Activated T-helper 9 cell treated with anti-CD3 and anti-CD28 coated beads, Interleukin-2, amount 50 U/mL, for 16 hours (primary cell): ENCODE results near the gene ZC3H7A.

Experiments
- DNase-seq: peaks from one replicate; pipeline ENCODE4 v3.0.0-alpha.2; 2020; ENCODE audit warnings: low read depth

The ZC3H7A gene

DNA sequence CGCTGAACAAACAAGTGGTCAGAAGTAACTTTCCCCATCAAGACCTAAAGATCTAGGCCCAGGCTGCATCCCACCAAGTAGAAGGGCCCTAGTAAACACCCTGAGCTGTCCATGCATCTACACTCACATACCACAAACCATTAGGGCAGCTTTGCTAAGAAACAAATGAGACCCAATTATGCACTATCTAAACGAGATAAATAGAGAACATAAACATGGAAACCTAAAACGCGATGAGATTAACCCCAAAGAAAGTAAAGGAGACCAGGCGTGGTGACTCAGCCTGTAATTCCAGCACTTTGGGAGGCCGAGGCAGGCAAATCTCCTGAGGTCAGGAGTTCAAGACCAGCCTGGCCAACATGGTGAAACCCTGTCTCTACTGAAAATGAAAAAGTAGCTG, 60.2 kb downstream of the ZC3H7A start:
- no peak for DNase-seq

DNA sequence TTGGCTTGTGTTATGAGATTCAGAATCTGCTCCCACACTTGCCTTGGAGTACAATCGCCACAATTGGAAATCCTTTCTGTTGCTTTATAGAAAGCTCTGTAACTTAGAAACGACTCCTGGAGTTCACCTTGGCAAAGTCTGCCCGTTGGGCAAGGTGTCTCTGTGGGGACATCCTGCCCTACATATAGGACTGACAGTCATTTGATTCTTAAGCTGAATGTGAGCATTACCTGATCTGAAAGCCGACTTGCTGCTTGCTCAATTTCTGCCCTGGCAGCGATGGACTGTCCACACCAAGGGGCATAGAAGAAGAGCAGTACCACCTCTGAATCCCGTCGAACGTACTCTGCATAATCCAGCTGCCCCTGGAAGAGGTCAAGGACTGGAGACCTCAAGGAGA, 61.3 kb downstream of the ZC3H7A start:
- DNase-seq = no peak

DNA sequence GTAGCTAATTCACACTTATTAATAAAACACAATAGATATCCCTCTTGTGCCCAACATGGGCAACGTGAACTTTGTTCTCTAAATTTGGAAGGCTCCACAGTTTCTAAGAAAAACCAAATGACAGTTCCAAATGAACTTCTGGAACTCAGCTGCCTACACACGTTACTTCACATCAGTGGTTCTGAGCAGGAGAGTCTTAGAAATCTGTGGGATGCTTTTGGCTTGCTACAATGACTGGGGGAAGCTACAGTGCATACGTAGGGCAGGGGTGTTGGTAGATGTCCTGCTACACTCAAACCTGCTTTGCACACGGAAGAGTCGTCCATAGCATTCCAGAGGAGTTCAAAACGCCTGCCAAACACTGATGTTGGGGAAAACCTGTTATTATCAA, 62.4 kb downstream of the ZC3H7A start:
- DNase-seq = no peak

DNA sequence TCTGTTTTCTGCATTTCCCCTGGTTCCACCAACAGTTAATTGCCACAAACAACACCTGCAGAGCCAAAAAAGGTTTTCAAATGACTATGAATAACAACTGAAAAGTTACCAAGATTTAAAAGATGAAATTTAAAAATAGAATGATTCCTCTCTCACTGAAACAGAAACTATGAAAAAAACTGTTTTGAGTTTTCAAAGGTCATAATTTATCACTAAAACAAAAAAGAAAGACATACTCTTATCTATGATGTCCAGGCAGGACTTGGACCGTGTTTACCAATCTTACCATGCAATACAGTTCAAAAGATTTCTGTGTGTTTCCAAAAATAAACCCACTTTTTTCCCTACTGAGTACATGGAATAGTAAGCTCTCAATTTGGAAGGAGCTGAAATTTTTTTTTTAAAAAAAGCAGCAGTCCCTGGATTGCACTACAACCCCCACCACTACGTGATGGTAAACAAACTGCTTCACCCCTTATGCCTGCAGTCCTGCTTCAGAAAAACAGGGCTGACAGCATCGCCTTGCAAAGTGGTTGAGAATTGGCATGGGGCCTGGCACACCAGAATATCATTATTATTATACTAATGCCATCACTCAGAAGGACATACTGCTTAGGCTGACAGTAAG, 62.9 kb downstream of the ZC3H7A start:
- DNase-seq = no peak

DNA sequence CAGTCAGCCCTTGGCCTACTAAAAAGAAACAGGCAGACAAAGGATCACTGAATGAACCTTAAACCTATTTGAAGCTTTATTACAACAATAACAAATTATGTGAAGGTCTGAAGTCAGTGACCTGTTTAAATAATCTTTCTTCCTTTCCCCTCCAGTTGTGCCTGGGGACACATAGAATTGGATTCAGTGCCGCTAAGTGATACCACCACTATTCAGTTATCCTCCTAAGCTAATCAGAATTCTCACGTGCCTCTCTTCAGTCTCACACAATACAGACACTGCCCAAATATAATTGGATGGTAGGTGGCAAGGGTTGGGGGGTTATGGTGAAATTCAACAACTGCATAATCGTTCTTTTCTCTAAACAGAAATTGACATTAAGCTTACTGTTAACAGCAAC, 65.8 kb downstream of the ZC3H7A start:
- DNase-seq = no peak

DNA sequence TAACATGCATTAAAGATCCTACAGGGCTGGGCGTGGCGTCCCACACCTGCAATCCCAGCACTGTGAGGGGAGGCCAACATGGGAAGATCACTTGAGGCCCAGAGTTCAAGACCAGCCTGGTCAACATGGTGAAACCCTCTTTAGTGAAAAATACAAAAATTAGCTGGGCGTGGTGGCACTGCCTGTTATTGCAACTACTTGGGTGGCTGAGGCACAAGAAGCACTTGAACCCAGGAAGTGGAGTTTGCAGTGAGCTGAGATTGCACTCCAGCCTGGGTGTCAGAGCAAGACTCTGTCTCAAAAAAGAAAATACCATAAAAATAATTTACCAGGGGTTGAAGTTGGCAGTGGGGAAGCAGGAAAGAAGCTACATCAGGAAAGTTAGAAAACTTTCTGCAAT, 67.3 kb downstream of the ZC3H7A start:
- no peak for DNase-seq

DNA sequence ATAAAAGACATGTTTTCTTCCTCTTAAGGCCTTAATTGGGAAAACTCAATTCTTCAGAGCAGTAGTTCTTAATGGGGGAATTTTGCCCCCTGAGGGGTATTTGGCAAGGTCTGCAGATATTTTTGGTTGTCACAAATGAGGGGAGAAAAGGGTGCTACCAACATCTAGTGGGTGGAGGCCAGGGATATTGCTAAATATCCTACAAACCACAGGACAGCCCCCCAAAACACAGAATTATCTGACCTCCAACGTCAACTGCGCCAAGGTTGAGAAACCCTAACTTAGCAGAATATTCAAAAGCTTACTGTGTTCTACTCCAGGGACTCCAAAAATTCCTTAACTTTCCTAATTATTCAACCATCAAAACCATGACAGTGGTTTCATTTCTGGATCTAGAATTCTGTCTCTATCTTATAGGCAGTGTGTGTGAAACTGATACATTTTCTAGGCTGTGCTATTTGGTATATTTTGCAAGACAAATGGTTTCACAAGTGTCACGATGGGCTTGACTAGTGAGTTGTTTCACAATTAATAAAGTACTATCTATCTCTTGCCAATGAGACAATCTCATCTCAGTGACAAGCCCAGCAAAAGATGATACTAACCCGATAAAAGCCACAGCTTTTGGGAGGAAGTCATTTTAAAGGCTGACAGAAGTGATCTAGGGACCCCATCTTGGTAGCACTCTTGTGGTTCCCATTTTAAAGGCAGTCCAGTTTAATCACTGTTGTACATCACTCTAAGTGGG, 69.1 kb downstream of the ZC3H7A start:
- DNase-seq = no peak

DNA sequence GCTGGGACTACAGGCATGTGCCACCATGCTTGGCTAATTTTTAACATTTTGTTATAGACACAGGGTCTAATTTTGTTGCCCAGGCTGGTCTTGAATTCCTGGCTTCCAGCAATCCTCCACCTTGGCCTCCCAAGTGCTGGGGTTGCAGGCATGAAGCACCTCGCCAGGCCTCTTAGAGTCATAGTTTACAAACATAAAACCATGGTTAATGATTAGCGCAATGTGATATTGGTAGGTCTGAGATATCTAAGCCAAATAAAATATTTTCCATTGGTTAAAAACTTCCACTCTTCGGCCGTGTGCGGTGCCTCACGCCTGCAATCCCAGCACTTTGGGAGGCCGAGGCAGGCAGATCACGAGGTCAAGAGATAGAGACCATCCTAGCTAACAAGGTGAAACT, 71.0 kb downstream of the ZC3H7A start:
- DNase-seq = no peak

DNA sequence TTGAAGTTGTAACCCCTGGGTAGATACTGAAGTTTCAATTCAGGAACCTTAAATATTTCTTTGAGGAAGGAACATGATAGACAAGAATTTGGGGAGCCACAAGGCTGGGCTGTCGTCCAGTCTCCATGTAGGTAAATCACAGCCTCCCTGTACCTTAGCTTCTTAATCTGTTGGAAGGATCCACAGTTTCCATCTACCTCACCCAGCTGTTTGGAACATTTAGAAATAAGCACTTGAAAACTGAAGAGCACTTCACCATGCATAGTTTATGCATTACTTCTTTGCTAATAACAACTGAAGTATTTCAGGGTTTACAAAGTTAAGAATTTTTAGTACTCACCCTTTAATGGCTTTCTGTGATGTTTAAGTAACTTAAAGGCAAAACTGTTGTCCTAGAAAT, 71.6 kb downstream of the ZC3H7A start:
- DNase-seq = no peak

DNA sequence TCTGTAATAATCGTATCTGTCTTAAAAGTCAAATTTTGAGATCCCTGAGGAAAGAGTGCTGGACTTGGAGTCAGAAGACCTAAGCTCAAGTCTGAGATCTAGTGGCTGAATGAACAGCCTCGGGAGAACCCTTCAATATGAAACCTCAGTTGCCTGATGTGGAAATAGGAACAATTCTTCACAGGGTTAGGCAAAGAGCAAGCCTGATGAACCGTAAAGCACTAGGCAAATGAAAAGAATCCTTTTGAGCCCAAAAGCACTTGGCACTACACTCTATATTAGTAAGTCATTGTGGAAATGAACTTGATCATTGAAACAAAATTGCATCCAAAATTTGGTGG, 74.6 kb downstream of the ZC3H7A start:
- no peak for DNase-seq

DNA sequence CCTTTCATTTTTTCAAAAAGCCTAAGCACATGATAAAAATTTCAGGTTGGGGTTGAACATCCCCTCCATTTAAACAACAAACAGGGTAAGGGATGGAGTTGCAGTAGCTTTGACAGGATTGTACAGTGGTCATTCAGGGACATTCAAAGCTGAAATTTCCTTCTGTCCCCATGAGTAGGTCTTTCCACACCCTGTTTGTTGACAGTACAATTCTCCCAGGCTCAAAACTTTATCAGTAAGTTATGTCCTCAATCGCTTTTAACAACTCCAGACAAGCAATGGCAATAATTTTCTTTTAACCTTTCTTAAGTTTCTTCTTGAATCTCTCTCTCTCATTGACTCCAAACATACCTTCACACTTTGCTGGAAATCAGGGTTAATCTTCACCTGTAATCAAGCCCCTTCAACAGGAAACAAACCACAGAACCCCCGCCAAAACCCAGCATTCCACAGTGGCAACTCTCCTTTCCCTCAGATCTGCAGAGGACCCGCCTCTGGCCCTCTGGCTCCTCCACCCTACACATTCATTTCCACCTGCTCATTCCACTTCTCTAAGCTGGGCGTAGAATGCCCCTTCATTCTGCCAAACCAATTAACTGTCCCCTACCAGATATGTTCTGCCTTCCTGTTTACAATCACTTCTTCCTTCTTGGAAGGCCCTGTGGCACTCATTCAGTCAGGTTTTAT, 75.1 kb downstream of the ZC3H7A start:
- DNase-seq = no peak

DNA sequence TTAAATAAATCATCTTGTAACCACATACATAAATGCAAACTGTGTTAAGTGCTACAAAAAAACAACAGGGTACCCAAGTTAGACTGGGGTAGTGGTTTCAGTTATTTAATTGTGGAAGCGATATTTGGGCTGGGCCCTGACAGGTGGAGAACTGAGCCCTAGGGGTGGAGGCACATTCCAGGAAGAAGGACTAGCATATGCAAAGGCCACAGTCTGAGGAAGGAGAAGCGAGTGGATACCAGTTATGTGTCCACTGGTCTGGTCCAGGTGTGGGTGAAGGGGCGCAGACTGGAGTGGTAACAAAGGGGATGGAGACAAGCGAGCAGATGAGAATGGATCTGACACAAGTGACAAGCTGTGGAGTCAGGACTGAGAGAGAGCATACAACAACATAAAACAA, 77.3 kb downstream of the ZC3H7A start:
- no peak for DNase-seq

DNA sequence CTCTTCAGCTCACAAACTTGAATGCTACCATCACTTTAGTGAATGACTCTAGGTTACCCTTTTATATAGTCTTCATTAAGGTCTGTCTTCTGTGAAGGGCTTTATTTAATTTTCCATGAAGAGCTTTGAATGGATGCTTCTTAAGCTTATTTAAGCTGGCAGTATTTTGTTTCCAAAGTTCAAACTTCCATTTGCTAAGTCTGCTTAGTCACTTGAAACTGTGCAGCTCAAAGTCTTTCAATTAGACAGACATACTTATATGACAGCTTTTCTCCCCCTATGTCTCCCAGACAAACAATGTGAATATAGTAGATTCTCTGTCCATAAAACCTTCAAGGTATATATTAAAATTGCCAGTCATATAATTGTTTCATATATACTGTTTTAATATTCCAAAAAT, 77.9 kb downstream of the ZC3H7A start:
- no peak for DNase-seq

DNA sequence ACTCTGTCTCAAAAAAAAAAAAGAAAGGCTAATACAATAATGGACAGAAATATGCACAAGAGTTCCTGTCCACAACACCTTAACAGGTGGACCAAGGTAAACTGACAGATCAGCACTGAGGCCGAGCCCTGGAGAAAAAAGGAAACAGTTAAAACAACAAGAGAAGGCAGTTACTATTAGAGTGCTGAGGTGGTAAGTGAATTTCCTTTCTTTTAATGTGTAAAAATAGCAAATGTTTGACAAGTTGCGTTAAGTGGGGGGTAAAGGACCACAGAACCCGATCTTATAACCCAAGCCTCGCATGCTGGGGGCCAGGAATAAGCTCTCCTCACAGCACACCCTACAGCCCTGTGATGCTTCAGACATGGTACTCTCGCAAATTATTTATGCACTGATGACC, 79.2 kb downstream of the ZC3H7A start:
- DNase-seq = no peak

DNA sequence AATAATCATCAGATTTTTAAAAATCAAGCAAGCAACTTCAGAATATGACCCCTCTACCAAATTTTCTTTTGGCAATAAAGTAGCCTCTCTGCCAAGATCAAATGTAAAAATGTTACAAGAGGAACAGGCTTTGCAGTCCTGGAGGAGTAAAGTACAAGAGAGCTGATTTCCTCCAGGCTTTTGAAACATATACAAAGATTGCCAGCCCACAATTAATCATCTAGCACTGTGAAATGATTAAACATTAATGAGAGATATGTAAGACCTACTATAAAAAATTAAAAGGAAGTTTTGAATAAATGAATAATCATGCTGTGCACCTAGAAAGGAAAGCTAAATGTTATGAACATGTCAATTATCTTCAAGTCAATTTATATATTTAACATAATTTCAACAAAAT, 80.7 kb downstream of the ZC3H7A start:
- DNase-seq = no peak

DNA sequence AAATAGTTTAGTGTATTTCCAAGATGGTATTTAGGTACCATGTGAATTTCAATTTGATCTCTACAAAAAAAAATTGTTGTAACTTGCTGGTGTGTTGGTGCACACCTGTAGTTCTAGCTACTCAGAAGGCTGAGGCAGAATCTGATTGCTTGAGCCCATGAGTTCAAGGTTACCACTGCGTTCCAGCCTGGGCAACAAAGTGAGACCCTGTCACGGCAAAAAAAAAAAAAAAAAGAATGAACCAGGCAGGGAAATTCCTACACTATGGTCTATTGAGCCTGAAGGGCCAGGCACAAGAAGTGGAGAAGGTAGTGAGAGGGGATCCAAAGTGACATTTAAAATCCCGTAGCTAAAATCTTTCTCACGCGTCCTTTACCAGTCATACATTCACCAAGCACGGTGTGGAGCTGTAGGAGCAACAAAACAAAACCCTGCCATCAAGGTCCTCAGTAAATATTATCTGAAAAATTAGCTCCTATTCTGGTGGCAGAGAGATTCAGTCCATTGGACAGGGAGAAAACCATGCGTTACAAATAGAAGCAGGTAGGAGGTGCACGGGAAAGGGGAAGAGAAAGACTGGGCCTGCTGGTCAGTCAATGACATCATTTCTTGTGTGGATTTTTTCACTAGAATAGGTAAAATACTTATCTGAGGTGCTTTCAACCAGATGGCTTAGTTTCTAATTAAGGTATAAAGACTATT, 81.7 kb downstream of the ZC3H7A start:
- no peak for DNase-seq

DNA sequence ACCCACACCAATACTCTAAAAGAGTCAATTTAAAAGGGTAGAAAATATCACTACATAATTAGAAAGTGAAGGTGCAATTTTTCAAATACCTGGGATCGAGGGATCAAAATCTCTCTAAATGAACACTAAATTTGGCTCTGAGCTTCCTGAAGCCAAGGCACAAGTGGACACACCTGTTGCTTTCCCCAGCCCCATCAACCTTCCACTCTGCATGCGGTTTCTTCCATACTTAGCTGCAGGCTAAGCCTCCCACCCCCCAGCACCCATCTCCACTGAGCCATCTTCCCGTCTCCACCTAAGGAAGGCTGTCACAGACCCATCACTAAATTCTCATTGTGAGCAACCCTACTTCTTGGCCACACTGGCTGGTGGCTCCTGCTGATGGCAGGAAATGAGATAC, 84.9 kb downstream of the ZC3H7A start:
- no peak for DNase-seq

DNA sequence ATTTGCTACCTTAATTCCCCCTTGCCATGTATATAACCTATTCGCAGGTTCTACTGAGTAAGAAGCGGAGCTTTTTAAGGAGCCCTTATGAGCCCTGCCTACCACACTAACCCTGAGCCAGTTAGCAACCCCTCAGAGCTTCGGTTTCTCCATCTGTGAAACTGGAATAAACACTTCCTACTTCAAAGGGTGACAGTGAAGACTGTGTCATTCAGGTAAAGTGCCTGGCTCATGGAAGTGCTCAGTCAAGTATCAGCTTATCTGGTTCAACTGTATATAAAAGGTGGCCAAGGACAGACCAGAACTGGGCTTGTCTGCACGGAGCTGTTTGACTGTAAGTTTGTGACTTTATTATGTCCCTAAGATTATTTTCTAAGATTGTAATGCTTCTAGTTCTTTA, 85.4 kb downstream of the ZC3H7A start:
- DNase-seq = no peak

DNA sequence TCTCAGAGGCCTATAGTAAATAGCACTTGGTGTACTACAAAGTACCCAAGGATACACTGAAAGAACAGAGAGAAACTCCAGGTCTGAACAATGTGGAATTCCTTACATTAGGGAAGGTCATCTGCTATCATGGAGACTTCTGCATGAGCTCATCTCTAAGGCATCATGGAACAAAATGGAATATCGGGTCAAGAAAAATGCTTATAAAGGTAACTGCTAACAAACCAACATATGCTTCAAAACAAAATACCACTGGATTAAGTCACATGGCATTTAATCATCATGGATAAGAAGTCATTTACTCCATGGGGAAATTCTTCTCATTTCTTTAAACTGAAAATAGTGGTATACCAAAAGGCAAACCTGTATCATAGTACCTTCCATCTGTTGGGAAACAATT, 88.6 kb downstream of the ZC3H7A start:
- DNase-seq = no peak

DNA sequence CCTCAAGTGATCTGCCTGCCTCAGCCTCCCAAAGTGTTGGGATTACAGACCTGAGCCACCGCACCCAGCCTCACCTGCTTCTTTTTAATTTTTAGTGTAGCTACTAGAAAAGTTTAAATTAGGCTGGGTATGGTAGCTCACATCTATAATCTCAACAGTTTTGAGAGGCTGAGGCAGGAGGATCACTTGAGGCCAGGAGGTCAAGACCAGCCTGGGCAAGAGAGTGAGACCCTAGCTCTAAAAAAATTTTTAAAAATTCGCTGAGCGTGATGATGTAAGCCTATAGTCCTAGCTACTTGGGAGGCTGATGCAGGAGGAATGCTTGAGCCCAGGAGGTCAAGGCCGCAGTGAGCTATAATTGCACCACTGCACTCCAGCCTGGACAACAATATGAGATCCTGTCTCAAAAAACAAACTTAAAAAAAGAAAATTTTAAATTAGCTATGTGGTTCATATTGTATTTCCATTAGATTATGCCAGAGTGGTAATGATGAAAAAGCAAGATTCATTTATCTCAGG, 89.3 kb downstream of the ZC3H7A start:
- DNase-seq = no peak

DNA sequence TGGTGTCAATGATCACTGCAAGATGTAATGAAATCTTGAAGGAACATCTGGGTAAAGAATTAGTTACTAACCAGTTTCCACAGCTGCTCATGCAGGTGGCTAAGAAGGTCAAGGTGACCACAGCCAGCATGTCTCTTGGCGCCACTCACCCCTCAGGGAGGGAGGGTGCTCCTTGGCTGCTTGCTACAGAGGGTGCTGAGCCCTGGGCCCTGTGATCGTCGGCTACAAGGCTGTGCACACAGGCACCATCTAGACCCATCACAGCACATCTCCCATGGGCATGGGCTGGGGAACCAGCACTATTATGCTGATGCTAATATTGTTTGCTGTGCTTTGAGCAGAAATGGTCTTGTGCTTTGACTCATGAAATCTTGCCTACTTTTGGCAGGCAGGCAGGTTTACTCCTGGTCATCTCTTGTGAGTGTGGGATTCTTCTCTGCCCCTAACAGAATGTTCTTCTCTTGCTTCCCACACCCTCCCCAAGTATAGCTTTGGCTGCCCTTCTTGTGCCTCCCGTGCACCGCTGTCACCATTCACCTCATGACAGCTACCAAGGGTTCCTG, 90.8 kb downstream of the ZC3H7A start:
- DNase-seq = no peak

DNA sequence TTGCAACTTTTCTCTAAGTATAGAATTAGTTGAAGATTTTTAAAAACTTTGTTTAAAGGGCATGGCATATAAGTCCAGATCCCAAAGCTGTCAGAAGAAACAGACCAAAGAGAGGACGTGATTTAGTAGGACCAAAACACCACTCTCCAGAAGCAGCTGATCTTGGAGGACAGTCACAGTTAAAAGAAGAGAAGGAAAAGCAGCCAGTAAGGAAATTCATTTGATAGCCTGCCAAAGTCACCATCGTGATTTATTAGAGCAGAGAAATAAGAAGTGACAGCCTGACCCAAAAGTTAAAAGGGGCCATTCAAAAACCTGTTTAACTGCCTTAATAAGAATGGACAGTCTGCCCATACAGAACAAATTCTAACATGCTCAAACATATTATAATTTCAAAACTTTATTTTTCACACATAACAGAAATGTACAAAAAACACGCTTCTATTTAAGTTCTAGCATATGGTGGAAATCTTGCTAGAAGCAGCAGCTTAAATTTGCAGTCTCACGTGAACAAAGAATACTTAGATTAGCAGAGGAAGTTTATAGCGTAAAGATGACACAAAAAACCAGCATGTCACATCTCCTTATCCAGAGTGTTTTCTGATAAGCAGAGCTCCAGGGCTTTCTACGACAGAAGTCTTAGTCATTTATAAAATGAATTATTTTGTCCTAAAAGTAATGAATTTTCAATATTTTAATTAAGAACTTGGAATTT, 91.6 kb downstream of the ZC3H7A start:
- no peak for DNase-seq
